Dermis microvascular lymphatic vessel endothelial cell (primary cell): ENCODE measurements around the gene LMBR1L. TPM values are rescaled to one million over a fixed set of nuclear protein-coding genes. Genes with fewer than 3 reads are reported as not detected.
"Not testable (repeated sequence)": the region's sequence is repeated elsewhere in the genome, so short reads cannot be mapped to it uniquely, and the experiment has no call there.

Experiments
- DNase-seq, 2 donors: peaks; one replicate each; pipeline versions ENCODE4 v3.0.0 to v3.0.0-alpha.2; 2010; ENCODE audit warnings: low read depth in 2 of 2
- total RNA-seq: library from RNA; depleted of rRNA; stranded (reverse); fragments of >200 nt; gene quantifications from 2 replicates; pipeline ENCODE4 v1.2.1, GENCODE V29; 2014

Gene LMBR1L
- total RNA-seq, 1 donor from 2014 or later = 79.7 TPM

DNA sequence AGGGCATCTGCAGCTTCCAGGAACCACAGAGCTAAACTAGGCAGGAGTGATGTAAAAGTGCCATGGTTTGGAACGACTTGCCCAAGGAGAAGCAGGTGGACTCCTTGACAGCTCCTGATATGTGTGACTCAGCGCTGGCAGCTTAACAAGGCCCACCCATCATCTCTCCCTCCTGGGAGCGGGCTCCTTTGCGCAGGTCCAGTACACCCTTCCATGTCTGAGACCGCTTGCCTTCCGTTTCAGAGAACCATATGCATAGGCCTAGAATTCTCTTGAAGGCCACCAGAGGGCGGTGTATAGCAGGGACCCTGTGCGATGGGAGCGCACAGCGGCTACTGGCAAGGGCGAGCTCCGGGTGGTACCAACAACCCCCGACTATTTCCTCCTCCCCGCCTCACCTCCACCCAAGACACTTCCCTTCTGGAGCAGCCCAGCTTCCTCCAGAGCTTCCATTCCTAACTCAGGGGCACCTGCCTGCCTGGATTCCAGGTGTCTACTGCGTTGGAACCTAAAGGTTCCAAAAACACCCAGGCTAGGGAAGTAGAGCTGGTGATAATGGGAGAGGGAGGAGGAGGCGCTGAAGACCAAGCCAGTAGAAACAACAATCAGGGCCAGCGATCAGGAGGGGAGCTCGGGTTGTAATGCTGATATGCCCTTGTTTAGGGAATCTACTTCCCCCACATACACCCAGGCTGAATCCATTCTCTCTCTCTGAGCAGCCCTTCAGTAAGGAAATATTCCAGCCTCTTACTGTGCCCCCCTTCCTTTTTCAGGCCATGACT is 22.3 kb downstream of the LMBR1L start:
- peak; percentile 66 to 87 for DNase-seq

DNA sequence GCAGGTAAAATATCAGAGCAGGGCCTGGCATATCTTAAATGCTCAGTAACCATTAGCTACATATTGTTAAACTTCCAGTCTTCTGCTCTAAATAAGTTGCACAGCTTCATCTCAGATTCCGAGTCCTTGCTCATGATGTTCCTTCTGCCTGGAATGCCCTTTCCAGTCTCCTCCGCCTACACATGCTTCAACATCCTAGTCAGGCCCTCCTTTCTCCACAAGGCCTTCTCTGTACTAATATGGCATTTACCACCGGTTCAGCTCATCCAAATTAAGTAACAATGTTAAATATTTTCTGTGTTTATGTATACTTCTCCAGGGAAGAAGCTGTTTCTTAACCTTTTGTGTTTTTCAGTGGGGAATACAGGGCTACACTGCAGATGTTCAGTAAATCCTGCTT is 24.5 kb downstream of the LMBR1L start:
- no peak for DNase-seq

DNA sequence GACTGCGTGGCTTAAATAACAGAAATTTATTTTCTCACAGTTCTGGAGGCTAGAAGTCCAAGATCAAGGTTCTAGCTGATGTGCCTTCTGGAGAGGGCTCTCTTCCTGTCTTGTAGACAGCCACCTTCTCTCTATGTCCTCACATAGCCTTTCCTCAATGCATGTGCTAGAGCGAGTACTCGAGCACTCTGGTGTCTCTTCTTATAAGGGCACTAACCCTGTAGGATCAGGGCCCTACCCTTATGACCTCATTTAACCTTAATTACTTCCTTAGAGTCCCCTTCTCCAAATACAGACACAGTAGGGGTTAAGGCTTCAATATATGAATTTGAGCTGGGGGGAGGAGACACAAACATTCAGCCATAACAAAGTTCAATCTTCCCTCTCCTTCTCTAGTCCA is 26.2 kb downstream of the LMBR1L start:
- DNase-seq = no peak

DNA sequence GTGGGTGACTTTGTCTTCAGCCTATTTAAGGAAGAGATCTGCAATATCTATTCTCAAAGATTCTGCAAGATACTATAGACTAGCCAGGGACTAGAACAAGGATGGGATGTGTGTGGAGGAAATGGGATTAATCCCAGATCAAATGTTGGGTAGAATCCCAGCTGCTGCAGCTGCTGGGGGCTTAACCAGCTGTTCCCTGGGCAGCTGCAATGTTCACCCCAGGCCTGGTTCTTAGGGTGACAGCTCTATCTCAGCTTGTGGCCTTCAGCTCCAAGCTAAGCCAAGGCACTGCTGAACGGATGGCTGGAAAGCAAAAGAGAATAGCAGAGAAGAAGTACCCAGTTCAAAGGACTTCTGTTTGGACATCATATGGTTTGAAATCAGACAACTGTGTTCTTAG is 30.9 kb downstream of the LMBR1L start:
- no peak for DNase-seq

DNA sequence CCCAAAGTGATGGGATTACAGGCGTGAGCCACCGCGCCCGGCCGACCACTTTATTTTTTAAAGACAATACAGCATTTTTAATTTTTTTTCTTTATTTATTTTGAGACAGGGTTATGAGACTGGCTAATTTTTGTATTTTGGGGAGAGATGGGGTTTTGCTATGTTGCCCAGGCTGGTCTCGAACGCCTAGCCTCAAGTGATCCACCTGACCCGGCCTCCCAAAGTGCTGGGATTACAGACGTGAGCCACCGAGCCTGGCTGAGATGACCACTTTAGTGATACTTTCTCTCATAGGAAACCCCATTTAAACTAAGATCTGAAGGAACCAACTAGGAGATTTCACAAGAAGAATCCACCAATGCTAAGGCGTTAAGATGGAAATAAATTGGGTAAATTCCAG is 39.7 kb downstream of the LMBR1L start:
- no peak for DNase-seq

DNA sequence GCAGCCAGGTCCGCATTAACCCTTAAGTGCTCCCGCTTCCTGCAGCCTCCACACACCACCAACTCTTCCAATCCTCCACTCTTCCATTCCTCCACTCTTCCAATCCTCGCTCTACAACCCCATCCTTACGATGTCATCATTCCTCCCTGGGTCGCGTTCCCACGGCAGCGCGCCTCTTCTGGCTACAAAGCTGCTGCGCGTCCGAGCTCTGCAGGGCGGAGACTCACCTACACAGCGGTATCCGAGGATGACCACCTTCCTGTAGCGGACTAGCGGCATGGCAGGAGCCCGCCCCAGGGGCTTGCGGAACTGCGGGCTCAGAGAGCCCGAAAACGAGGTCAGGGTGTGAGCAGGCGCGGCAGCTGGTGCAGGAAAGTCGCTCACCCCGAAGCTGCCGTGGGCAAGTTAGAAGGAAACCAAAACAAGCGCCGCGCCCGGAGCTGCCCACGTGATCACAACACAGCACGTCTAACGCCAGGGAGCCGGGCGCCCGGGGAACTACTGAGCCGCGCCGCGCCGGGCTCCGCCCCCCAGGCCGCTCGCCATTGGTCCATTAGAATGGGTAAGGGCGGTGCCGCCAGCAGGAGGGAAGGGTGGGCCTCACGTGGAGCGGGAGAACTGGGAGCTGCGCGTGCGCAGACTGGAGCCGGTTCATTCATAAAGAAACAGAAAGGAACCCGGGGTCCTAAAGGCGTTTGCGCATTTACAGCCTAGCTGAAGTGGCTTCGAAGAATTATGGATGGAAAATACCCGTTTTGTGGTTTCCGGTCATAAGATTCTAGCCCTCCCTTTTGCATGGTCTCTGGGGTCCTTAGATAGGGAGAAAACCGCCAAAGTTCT is 40.9 kb downstream of the LMBR1L start, which contains the start of gene RHEBL1:
Gene RHEBL1, minus strand, starts transcription at position 473 of the 840 bp plus-strand sequence. Its CDS starts 194 bp downstream, at position 279.
- peak; percentile 90 to 97 for DNase-seq

DNA sequence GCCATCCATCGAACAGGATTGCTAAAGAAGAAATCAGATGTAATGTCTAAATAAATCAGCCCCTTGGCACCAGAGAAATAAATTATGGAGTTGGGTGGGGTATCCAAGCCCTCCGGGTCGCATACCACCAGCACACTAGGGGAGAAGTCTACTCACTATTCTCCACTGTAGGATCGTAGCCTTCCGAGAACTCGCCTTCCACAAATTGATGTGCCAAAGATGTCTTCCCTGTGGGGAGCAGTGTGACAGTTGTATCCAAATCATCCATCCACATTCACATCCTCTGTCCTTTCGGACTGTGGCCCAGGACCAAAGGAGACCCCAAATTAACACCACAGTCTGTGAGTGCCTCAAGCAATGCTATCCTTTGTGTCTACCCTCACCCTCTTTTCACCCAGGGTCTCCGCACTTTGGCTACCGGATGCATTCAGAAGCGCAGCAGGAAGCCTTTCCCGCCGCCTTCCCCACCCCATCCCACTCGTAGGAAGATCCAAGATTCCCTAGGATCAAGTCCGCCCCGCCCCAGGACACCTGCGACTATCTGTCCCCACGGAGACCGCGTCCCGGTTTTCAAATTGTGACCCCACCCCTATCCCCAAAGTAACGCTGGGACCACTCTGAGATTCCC is 41.7 kb downstream of the LMBR1L start:
- no peak for DNase-seq

DNA sequence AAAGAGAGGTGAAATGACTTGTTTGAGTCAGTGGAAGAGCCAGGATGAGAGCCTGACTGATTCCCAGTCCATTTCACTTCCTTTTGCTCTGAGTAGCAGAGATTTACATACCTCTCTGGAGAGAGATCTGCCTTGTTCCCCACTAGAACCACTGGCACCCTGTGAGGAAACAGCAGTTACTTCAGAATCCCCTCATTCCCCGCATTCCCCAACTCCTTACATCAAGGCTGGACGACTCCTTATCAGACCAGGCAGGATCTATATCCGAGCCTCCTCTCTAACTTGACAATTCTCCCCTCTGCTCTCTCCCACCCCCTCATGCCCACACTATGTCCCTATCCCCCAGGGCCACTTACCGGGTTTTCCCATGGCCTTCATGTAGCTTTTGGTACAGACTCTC is 44.5 kb downstream of the LMBR1L start:
- DNase-seq = no peak

DNA sequence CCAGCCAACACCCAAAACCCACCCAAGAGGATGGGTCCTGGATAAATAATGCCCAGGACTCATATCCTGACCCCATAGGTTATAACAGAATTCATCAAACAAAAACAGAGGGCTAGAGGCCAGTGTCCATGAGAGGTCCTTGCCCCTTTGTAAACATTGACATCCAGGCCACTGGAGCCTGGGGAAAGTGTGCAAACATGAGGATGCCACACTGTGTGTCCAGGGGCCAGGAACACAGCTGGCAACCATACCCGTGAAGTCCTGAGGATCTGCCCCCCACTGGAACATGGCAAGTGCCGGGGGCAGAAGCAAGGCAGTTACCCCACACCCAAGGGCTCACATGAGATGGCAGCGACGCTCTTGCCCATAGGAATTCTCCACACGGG is 45.9 kb downstream of the LMBR1L start:
- no peak for DNase-seq

DNA sequence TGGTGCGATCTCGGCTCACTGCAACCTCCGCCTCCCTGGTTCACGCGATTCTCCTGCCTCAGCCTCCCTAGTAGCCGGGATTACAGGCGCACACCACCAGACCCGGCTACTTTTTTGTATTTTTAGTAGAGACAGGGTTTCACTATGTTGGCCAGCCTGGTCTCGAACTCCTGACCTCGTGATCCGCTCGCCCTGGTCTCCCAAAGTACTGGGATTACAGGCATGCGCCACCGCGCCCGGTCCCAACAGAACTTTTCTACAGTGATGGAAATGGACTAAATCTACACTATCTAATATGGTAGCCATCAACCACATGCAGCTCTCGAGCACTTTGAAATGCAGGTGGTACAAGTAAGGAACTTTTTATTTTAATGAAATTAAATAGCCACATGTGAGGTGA is 48.7 kb downstream of the LMBR1L start:
- not testable (repeated sequence) for DNase-seq

DNA sequence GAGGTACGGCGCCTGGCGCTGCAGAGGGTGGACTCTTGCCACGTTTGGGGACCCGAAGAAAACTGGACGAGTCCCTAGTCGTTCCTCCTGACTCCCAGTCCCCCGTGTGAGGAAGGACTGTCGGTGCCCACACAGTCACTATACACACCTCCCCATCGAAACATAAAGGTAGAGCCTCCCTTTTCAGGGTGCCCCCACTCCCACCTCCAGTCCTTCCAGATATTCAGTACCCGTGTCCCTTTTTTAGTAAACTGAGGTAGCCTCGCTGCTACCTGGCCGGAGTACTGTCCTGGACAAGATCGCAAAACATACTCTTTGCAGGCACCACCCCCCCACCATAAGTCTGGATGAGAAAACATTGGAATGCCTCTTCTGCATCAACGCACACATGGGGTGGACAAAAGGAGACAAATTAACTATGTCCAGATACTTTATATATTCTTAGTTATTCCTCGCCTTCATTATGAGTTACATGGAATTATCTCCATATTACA is 49.4 kb downstream of the LMBR1L start:
- no peak for DNase-seq

DNA sequence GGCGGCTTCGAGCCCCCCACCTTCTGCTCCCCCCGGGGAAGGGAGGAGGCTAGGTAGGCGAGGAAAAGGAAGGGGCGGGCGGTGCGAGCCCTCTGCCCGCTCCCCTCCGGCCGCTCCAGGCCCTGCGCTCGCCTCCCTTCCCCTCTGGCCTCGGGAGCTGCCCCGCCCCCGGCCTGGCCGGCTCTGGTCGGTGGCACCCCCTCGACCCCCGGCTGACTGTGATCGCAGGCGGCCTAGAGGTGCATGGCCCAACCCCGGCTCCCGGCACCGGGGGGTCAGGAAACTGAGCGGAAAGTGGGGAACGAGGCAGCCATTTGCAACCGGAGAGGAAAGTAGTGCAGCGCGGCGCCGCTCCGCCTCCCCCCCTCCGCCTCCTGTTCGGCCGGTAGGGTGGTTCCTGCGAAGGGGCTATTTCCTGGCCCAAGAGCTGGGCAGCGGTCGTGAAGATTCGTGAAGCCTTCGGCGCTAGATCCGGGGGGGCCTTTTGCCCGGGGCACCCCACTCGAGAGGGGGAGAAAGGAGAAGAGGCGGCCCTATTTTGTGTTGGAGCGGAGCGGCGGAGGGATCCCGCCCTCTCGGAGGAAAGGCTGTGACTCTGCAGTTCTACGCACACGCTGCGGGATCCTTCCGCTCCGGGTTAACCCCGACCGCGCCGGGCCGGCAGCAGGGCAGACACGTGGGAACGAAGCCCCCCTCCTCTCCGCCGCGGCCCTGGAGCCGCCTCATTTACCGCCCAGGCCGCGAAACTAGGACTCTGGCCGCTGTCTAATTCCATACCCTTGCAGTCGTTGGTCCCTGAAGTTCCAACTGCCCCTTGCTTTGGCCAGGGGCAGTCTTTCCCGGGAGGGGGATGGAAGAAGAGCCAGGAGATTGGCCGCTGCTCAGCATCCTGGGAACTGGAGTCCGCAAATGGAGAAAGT is 50.1 kb downstream of the LMBR1L start, which contains the start of gene KMT2D:
Gene KMT2D, minus strand, starts transcription at position 558 of the 920 bp plus-strand sequence. CDS start 5,470 bp downstream, outside the sequence.
- peak; percentile 94 to 96 for DNase-seq

DNA sequence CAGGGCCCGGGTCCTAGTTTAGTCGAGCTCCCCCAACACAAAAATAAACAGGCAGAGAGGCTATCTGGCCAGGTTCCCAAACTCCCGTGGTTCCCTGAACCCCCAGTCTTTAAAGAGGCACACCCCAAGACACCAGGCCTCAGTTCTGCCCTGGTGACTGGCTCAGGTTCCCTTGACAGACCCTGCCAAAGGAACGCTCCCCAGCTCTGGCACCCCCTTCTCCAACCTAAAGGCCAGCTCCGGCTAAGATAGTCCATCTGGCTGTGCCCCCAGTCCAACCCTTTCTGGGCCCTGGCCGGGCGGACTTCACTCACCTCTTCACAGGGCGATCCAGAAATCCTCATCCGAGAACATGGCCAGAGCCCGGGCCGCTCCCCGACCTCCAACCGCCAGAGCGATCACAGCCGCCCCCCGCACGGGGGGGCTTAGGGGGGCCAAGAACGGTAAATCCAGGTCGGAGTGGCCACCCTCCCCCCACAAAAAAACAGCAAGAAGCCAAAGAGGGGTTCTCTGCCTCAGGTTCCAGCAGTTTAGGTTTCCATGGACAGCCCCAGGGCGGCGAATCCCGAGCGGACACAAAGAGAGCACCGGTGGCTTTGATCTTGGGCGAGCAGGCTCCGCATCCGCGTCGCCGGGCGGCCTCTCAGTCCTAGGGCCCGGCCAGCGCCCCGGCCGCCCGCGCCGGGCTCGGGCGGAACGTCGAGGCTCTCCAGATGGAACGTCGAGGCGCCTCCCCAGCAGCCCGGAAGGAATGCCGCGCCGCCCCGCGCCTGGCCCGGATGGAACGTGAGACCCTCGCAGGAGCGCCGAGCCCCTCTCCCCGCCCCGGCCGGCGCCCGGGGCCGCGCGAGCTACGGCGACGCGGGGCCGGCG is 51.1 kb downstream of the LMBR1L start:
- DNase-seq = peak; percentile 11 to 52

DNA sequence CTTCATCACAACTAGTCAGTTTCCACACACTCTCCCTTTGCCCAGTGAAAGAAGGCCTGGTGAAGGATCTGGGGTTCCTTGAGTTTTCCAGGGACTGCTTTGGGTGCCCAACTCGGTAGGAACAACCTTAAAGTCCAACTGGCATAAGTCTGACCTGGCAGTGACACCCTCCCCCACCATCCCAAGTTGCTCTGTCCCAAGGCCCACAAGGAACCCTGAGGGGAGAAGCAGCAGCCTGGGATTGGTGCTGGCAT is 51.7 kb downstream of the LMBR1L start:
- no peak for DNase-seq

DNA sequence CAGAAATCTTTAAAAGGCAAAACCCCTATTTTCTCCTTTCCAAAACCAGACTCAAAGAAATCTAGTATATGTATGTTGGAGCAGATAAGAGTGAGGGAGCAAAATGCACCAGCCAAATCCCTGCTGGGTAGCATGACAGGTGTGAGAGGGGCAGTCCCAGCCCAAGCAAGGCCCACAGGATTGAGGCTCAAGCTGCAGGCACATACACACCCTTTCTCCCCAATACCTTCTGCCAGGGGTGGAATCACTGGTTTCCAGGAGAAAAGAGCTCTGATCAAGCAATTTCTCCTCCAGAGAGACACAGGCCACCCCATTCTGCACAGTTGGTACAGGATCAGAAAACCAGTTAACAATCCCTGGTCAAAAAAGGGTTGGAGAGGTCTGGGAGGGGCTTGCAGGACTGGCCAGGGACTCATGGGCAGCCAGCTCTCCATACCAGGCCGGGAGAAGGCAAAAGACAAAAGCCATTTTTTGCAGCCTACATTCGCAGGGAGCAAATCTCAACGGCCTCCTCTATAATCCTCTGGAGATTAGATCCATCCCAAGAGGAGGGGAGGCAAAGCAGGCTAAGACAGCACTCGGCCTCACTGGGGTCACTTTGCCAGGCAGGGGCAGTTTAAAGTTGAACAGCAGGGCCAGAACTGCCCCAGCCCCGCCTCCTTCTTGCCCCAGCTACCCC is 52.1 kb downstream of the LMBR1L start:
- DNase-seq = no peak

DNA sequence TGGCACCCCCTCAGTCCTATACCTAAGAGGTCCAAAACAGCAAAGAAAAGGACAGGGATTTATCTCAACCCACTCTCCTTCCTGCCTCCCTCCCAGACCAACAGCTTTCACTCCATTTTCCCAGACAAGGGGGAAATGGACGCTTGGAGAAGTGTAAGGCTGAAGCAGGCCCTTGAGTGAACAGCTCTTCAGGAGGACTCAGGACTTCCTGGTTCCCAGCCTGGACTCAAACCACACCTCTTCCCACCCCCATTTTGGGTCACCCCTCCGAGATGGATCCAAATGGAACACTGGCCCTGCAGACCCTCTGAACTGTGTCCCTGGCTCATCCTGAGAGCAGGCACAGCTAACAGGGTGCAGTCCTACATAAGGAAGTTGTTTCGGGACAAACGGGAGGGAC is 52.8 kb downstream of the LMBR1L start:
- no peak for DNase-seq

DNA sequence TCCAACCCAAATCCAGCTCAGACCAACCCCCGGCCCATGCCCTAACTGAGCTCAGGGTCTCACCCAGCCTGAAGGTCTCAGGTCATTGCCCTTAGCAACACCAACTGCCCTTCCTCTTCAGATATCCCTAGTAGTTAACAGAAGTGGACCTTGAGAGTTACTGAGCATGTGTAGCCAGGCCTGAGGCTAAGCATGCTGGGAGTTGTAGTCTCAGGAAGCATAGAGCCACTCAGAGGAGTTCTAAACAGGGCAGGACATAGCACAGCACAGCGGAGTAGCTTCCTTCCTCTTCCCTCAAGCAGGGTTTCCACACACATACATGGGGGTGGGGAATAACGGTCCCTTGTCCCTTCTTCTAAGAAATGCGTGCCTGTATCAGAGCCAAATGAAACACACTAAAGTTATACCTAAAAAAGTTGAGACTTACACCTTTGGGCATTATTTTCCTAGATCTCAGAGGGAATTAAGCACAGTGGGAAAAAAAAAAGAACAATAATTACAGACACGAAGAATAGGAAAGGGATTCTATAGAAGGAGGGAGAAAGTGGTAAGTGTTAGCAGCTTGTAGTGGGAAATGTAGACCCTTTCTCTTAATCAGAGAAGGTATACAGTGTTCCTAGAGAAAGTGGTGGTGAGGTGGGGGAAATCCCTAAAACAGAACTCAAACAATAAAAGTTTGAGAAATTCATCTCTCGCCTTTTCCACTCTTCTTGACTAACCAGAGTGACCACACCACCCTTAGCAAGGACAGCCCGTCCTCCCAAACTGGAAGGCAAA is 54.5 kb downstream of the LMBR1L start:
- peak; percentile 76 to 89 for DNase-seq

DNA sequence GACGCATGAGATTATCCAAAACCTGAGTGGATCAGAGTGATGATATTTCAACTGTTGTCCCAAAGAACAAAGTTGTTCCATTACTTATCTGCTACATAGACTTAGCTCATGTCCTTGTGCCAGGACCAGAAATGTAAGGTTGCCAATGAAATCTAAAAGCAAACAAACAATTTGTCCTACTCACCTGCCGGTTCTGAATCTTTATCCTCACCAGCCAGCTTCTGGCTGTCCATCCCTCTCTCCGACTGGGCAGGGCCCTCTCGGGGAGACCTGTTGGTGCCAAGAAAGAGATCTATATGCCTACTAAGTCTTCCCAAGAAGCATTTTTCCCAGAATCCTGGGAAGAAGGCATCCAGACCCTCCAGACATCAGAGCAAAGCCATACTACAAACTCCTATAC is 55.6 kb downstream of the LMBR1L start:
- no peak for DNase-seq

DNA sequence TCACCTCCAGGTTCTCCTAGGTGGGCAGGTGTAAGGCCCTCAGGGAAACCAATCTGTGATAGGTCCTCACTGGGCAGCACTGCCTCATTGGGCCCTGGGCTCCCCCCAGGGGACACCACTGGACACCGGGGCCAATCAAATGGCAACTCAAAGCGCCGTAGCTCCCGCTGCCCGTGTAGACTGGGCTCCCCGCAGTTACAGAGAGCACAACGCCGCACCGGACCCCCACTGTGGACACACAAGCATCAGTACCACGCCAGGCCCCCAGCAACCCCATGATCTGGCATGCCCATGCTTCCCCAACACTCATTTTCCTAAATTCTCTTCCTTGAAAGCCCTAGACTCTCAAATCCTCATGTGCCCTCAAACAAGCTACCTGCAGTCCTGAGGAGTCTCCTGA is 56.1 kb downstream of the LMBR1L start:
- no peak for DNase-seq
